HEK293 (cell line): Measurements from ENCODE around the gene LIN37.
A peak's percentile ranks its signal among the peaks of the same experiment; 100 is the strongest.

Source experiments
- CTCF ChIA-PET: fragments of 350-600 bp; formaldehyde crosslinking; extraction: SDS; loops from one replicate; lab custom pipeline; 2021; ENCODE audit warnings: antibody characterized with exemption; lab: Yijun Ruan, JAX
- POLR2A ChIA-PET: fragments of 300-600 bp; formaldehyde crosslinking; extraction: SDS; loops from one replicate; lab custom pipeline; 2020; ENCODE audit warnings: antibody characterized with exemption, inconsistent platforms; lab: Yijun Ruan, JAX
- H3K27ac ChIP-seq: fragments of 200-500 bp; sonication (Bioruptor generic); 2 replicates; pipeline ENCODE4 v1.5.1; 2014; ENCODE audit warnings: low read depth, low read length, control low read depth, inconsistent platforms; ENCODE audit errors: extremely low read depth
- H3K36me3 ChIP-seq, 2 experiments: fragments of 200-500 bp in 1 of 2; sonication (Bioruptor generic) in 1 of 2; 1 replicate in 1 of 2; 2 replicates in 1 of 2; pipeline ENCODE4 v1.5.1; 2014 to 2017; ENCODE audit warnings: inconsistent platforms in 2 of 2, low read length in 2 of 2; ENCODE audit not compliant: control insufficient read depth in 2 of 2, insufficient read depth in 1 of 2
- H3K4me1 ChIP-seq: fragments of 200-500 bp; sonication (Bioruptor generic); 2 replicates; pipeline ENCODE4 v1.5.1; 2014; ENCODE audit warnings: mild to moderate bottlenecking, low read length, inconsistent platforms; ENCODE audit not compliant: control insufficient read depth, insufficient read depth
- H3K4me3 ChIP-seq: 2 replicates; pipeline ENCODE4 v1.5.1; 2011; ENCODE audit warnings: low read depth, mild to moderate bottlenecking, control low read depth, low read length, moderate library complexity
- H3K9me3 ChIP-seq: fragments of 200-500 bp; sonication (Bioruptor generic); 2 replicates; pipeline ENCODE4 v1.5.1; 2014; ENCODE audit warnings: low read depth, low read length, inconsistent platforms; ENCODE audit not compliant: control insufficient read depth, insufficient read depth
- BCL11B ChIP-seq: fragments of 450-650 bp; formaldehyde crosslinking; IDR thresholded peaks from 2 replicates; pipeline ENCODE4 v1.5.1; 2016; ENCODE audit warnings: low read depth, missing biosample characterization, missing genetic modification characterization
- EGR2 ChIP-seq: fragments of 450-650 bp; formaldehyde crosslinking; IDR thresholded peaks from 2 replicates; pipeline ENCODE4 v1.5.1; 2016; ENCODE audit warnings: low read depth, missing biosample characterization, missing genetic modification characterization
- GLIS1 ChIP-seq: fragments of 450-650 bp; formaldehyde crosslinking; IDR thresholded peaks from 2 replicates; pipeline ENCODE4 v1.5.1; 2016; ENCODE audit warnings: missing biosample characterization, missing genetic modification characterization
- GLIS2 ChIP-seq: fragments of 450-650 bp; formaldehyde crosslinking; IDR thresholded peaks from 2 replicates; pipeline ENCODE4 v1.5.1; 2016; ENCODE audit warnings: missing biosample characterization, missing genetic modification characterization
- IKZF3 ChIP-seq: fragments of 450-650 bp; IDR thresholded peaks from 2 replicates; pipeline ENCODE4 v1.5.0; 2018; ENCODE audit warnings: missing biosample characterization, mild to moderate bottlenecking, missing genetic modification characterization, moderate library complexity
- KLF7 ChIP-seq: fragments of 450-650 bp; formaldehyde crosslinking; IDR thresholded peaks from 2 replicates; pipeline ENCODE4 v1.5.1; 2016; ENCODE audit warnings: missing biosample characterization, missing genetic modification characterization, borderline replicate concordance
- SALL2 ChIP-seq: fragments of 450-650 bp; formaldehyde crosslinking; IDR thresholded peaks from 2 replicates; pipeline ENCODE4 v1.5.0; 2017; ENCODE audit warnings: missing biosample characterization, mild to moderate bottlenecking, missing genetic modification characterization, borderline replicate concordance
- SP3 ChIP-seq: fragments of 450-650 bp; formaldehyde crosslinking; IDR thresholded peaks from 2 replicates; pipeline ENCODE4 v1.5.1; 2016; ENCODE audit warnings: missing biosample characterization, missing genetic modification characterization
- TRIM28 ChIP-seq: IDR thresholded peaks from 2 replicates; pipeline ENCODE4 v1.6.1; 2011; ENCODE audit warnings: low read length, control low read depth, borderline replicate concordance
- ZFHX2 ChIP-seq: fragments of 450-650 bp; formaldehyde crosslinking; conservative IDR thresholded peaks from 2 replicates; pipeline ENCODE4 v1.5.1; 2016; ENCODE audit warnings: missing biosample characterization, missing genetic modification characterization
- ZIC2 ChIP-seq: fragments of 450-650 bp; formaldehyde crosslinking; IDR thresholded peaks from 2 replicates; pipeline ENCODE4 v1.5.1; 2016; ENCODE audit warnings: missing biosample characterization, missing genetic modification characterization
- ZNF24 ChIP-seq: fragments of 450-650 bp; formaldehyde crosslinking; IDR thresholded peaks from 2 replicates; pipeline ENCODE4 v1.5.1; 2016; ENCODE audit warnings: missing biosample characterization, missing genetic modification characterization
- ZNF341 ChIP-seq: fragments of 450-650 bp; formaldehyde crosslinking; IDR thresholded peaks from 2 replicates; pipeline ENCODE4; 2016; ENCODE audit warnings: low read depth, missing biosample characterization, missing genetic modification characterization
- ZNF404 ChIP-seq: fragments of 450-650 bp; formaldehyde crosslinking; IDR thresholded peaks from 2 replicates; pipeline ENCODE4 v1.5.1; 2017; ENCODE audit warnings: missing biosample characterization, missing genetic modification characterization
- ZNF473 ChIP-seq: fragments of 450-650 bp; formaldehyde crosslinking; IDR thresholded peaks from 2 replicates; pipeline ENCODE4 v1.5.1; 2017; ENCODE audit warnings: missing biosample characterization, missing genetic modification characterization
- ZNF571 ChIP-seq: fragments of 450-650 bp; formaldehyde crosslinking; IDR thresholded peaks from 2 replicates; pipeline ENCODE4 v1.5.0; 2017; ENCODE audit warnings: missing biosample characterization, missing genetic modification characterization
- ZNF623 ChIP-seq: fragments of 450-650 bp; formaldehyde crosslinking; IDR thresholded peaks from 2 replicates; pipeline ENCODE4 v1.5.1; 2016; ENCODE audit warnings: missing biosample characterization, missing genetic modification characterization
- ZNF768 ChIP-seq: fragments of 450-650 bp; formaldehyde crosslinking; IDR thresholded peaks from 2 replicates; pipeline ENCODE4 v1.5.1; 2018; ENCODE audit warnings: missing biosample characterization, mild to moderate bottlenecking, missing genetic modification characterization
- ZNF791 ChIP-seq: fragments of 450-650 bp; formaldehyde crosslinking; IDR thresholded peaks from 2 replicates; pipeline ENCODE4 v1.5.1; 2016; ENCODE audit warnings: missing biosample characterization, missing genetic modification characterization
- TF ChIP-seq, protein P1 (sequence below): fragments of 450-650 bp; formaldehyde crosslinking; optimal IDR thresholded peaks from 2 replicates; pipeline ENCODE3; 2016; ENCODE audit warnings: missing biosample characterization, mild to moderate bottlenecking, missing genetic modification characterization
- TF ChIP-seq, protein P2 (sequence below): fragments of 450-650 bp; formaldehyde crosslinking; IDR thresholded peaks from 2 replicates; pipeline ENCODE4 v1.5.1; 2016; ENCODE audit warnings: missing biosample characterization, missing genetic modification characterization
- TF ChIP-seq, protein P3 (sequence below): fragments of 450-650 bp; formaldehyde crosslinking; IDR thresholded peaks from 2 replicates; pipeline ENCODE4 v1.5.1; 2016; ENCODE audit warnings: missing biosample characterization, missing genetic modification characterization

Gene LIN37

DNA sequence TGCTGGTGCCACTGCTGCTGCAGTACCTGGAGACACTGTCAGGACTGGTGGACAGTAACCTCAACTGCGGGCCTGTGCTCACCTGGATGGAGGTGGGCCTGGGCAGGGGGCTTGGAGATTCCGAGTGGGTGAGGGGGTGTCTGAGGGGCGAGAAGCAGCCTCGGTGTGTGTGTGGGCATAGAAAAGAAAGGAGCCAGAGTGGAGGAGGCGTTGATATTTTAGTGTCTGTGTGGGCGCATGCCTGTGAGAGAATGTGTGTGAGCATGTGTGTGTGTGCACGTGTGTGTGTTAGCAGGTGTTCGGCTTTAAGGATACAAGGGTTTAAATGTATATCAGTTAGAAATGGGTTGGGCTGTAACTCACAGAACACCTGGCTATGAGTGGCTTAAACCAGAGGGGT lies 30.7 kb downstream of the LIN37 start:
- Histone ChIP-seq H3K36me3 (peaks cover 38 to 39% of the 10 kb centered on the region in 2 experiments), H3K9me3 (no peaks in the 10 kb centered on the region), H3K27ac (no peak overlapping the region), H3K4me3 (no peak overlapping the region), H3K4me1 (peaks cover 17% of the 10 kb centered on the region)
- TF ChIP-seq ZNF473 (tag by site-specific recombination) (0 out of 2 replicates have a peak, but pooled peaks have one; percentile 28), EGR2 (tag by site-specific recombination) (peak; percentile 99), SALL2 (tag by site-specific recombination) (0 out of 2 replicates have a peak, but pooled peaks have one; percentile 20), KLF7 (no peak), ZFHX2 (tag by site-specific recombination) (peak; percentile 99)
- TF ChIP-seq, protein P1, sequence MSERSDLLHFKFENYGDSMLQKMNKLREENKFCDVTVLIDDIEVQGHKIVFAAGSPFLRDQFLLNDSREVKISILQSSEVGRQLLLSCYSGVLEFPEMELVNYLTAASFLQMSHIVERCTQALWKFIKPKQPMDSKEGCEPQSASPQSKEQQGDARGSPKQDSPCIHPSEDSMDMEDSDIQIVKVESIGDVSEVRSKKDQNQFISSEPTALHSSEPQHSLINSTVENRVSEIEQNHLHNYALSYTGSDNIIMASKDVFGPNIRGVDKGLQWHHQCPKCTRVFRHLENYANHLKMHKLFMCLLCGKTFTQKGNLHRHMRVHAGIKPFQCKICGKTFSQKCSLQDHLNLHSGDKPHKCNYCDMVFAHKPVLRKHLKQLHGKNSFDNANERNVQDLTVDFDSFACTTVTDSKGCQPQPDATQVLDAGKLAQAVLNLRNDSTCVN (tag by site-specific recombination) = no peak
- ChIA-PET POLR2A (interaction anchor here (1.1 to 2.1 kb wide), 2 partner anchors 34 to 38 kb away, joined by 7 to 10 read pairs; partner anchors contain the start of genes PSENEN and U2AF1L4), CTCF (interaction anchor here (0.7 to 1.4 kb wide), 5 partner anchors 11 to 104 kb away, joined by 3 to 7 read pairs (median 3); no protein-coding TSS in a partner anchor)

DNA sequence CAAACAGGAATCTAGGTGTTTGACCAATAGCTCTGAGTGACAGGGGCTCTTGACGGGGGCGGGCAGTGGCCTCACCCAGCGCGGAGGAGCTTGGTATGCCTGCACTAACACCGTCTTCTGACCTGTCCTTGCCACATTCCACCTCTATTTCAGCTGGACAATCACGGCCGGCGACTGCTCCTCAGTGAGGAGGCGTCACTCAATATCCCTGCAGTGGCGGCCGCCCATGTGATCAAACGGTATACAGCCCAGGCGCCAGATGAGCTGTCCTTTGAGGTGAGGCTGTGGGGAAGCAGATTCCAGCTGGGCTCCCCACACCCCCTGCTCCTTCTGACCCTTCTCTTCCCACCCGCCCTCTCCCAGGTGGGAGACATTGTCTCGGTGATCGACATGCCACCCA lies 31.7 kb downstream of the LIN37 start:
- peaks cover 39 to 41% of the 10 kb centered on the region in 2 experiments for H3K36me3 ChIP-seq
- POLR2A ChIA-PET = interaction anchor here (1.0 to 1.5 kb wide), 4 partner anchors 9 to 40 kb away, joined by 3 to 4 read pairs (median 4); partner anchors contain the start of gene LIN37
- H3K4me3 ChIP-seq = no peak overlapping the region
- CTCF ChIA-PET = no interaction called here
- H3K9me3 ChIP-seq = no peaks in the 10 kb centered on the region
- no peak for TF ChIP-seq IKZF3
- TF ChIP-seq, all 188 proteins: peak for 0
- no peak overlapping the region for H3K27ac ChIP-seq
- H3K4me1 ChIP-seq = peaks cover 8% of the 10 kb centered on the region

DNA sequence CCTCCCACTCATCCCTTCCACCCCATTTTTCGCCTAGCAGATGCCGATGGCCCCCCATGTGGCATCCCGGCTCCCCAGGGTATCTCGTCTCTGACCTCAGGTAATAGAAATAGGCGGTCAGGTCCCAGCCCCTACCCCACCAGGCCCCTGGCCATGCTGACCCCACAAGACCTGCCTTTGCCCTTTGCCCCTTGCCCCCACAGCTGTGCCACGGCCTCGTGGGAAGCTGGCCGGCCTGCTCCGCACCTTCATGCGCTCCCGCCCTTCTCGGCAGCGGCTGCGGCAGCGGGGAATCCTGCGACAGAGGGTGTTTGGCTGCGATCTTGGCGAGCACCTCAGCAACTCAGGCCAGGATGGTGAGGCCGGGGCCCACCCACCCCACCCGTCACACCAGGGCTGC lies 32.3 kb downstream of the LIN37 start:
- no peak overlapping the region for H3K4me3 ChIP-seq
- peaks cover 7% of the 10 kb centered on the region for H3K4me1 ChIP-seq
- ChIA-PET CTCF (no interaction called here), POLR2A (interaction anchor here (1.1 to 1.5 kb wide), 2 partner anchors 33 to 40 kb away, joined by 4 read pairs; partner anchors contain the start of gene LIN37)
- no peaks in the 10 kb centered on the region for H3K9me3 ChIP-seq
- H3K27ac ChIP-seq = no peak overlapping the region
- TF ChIP-seq ZNF473 (tag by site-specific recombination) (no peak), ZNF768 (tag by site-specific recombination) (no peak), ZNF623 (tag by site-specific recombination) (no peak), ZNF791 (no peak), BCL11B (tag by site-specific recombination) (peak; percentile 68; the same call in 1 of the 2 replicates), TRIM28 (no peak), ZNF24 (no peak)
- TF ChIP-seq, all 188 proteins: peak for 1
- peaks cover 43 to 44% of the 10 kb centered on the region in 2 experiments for H3K36me3 ChIP-seq

DNA sequence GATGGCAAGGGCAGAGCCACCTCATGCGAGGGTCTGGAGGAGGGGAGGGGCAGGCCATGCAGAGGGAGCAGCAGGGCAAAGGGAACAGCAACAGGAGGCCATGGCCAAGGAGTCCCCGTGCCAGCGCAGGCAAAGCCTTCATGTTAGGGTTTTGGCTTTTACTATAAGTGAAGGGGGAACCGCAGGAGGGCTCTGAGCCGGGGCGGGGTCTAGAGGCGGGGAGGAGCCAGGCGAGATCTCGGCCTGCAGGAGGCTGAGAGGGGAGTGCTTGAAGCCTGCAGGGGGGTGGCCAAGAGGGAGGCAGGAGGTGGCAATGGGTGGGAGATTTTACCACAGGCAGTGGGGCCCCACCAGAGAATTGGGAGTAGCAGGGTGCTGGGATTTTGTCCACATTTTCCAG lies 33.3 kb downstream of the LIN37 start:
- H3K4me3 ChIP-seq = no peak overlapping the region
- H3K9me3 ChIP-seq = no peaks in the 10 kb centered on the region
- peaks cover 43 to 48% of the 10 kb centered on the region in 2 experiments for H3K36me3 ChIP-seq
- ChIA-PET POLR2A (interaction anchor here (0.9 to 1.1 kb wide), 2 partner anchors 8 to 20 kb away, joined by 3 to 8 read pairs; no protein-coding TSS in a partner anchor), CTCF (interaction anchor here (0.6 kb wide), 1 partner anchor 33 kb away, joined by 3 read pairs; the partner anchor contains the start of gene LIN37)
- no peak overlapping the region for H3K27ac ChIP-seq
- no peaks in the 10 kb centered on the region; the same call in 1 of the 2 replicates for H3K4me1 ChIP-seq
- TF ChIP-seq GLIS2 (peak; percentile 70), ZNF341 (tag by site-specific recombination) (peak; percentile 54), ZNF571 (no peak), ZNF404 (tag by site-specific recombination) (no peak), ZIC2 (tag by site-specific recombination) (peak; percentile 82), GLIS1 (tag by site-specific recombination) (peak; percentile 89), SP3 (tag by site-specific recombination) (0 out of 2 replicates have a peak, but pooled peaks have one; percentile 15)
- TF ChIP-seq, protein P2, sequence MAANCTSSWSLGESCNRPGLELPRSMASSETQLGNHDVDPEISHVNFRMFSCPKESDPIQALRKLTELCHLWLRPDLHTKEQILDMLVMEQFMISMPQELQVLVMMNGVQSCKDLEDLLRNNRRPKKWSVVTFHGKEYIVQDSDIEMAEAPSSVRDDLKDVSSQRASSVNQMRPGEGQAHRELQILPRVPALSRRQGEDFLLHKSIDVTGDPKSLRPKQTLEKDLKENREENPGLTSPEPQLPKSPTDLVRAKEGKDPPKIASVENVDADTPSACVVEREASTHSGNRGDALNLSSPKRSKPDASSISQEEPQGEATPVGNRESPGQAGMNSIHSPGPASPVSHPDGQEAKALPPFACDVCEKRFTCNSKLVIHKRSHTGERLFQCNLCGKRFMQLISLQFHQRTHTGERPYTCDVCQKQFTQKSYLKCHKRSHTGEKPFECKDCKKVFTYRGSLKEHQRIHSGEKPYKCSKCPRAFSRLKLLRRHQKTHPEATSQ = no peak
- TF ChIP-seq, protein P3, sequence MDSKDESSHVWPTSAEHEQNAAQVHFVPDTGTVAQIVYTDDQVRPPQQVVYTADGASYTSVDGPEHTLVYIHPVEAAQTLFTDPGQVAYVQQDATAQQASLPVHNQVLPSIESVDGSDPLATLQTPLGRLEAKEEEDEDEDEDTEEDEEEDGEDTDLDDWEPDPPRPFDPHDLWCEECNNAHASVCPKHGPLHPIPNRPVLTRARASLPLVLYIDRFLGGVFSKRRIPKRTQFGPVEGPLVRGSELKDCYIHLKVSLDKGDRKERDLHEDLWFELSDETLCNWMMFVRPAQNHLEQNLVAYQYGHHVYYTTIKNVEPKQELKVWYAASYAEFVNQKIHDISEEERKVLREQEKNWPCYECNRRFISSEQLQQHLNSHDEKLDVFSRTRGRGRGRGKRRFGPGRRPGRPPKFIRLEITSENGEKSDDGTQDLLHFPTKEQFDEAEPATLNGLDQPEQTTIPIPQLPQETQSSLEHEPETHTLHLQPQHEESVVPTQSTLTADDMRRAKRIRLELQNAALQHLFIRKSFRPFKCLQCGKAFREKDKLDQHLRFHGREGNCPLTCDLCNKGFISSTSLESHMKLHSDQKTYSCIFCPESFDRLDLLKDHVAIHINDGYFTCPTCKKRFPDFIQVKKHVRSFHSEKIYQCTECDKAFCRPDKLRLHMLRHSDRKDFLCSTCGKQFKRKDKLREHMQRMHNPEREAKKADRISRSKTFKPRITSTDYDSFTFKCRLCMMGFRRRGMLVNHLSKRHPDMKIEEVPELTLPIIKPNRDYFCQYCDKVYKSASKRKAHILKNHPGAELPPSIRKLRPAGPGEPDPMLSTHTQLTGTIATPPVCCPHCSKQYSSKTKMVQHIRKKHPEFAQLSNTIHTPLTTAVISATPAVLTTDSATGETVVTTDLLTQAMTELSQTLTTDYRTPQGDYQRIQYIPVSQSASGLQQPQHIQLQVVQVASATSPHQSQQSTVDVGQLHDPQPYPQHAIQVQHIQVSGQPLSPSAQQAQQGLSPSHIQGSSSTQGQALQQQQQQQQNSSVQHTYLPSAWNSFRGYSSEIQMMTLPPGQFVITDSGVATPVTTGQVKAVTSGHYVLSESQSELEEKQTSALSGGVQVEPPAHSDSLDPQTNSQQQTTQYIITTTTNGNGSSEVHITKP = peak; percentile 13; the same call in 1 of the 2 replicates
